ENCODE measurements around the gene INPP4B. TPM values are rescaled to one million over a fixed set of nuclear protein-coding genes. Genes with fewer than 3 reads are reported as not detected.

Gene INPP4B
- total RNA-seq, 1 experiment from 2014 or later = 17.6 TPM

DNA sequence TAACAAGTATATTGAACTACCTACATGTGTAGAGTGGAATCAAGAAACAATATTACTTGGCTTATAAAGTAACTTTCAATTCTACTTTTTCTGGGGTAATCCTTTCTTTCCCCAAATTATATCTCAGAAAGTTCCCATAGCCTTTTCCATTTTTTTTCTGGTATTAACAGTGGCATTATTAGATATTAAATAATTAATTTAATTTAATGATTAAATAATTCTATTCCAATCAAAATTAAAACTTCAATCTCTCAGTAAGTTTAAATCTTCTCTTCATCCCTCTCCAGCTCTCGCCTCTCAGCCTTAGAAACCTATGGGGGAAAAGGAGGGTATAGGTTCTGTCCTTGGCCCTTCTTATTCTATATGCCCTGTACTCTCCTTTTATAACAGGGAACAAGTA lies 262.4 kb downstream of the INPP4B start:
- CTCF ChIA-PET = interaction anchor here (0.6 kb wide), 1 partner anchor 12 kb away, joined by 3 read pairs; no protein-coding TSS in a partner anchor
- Mint-ChIP-seq H3K4me3 (ENCODE audit: unreplicated experiment) (no peak overlapping the region), H3K27ac (ENCODE audit: low read depth, unreplicated experiment) (no peak overlapping the region), H3K36me3 (ENCODE audit: insufficient read depth, unreplicated experiment) (no peaks in the 10 kb centered on the region), H3K4me1 (ENCODE audit: insufficient read depth, unreplicated experiment) (peaks cover 5% of the 10 kb centered on the region), H3K27me3 (ENCODE audit: insufficient read depth, unreplicated experiment) (no peaks in the 10 kb centered on the region), H3K9me3 (ENCODE audit: unreplicated experiment) (no peaks in the 10 kb centered on the region)
- TF ChIP-seq, protein P1, sequence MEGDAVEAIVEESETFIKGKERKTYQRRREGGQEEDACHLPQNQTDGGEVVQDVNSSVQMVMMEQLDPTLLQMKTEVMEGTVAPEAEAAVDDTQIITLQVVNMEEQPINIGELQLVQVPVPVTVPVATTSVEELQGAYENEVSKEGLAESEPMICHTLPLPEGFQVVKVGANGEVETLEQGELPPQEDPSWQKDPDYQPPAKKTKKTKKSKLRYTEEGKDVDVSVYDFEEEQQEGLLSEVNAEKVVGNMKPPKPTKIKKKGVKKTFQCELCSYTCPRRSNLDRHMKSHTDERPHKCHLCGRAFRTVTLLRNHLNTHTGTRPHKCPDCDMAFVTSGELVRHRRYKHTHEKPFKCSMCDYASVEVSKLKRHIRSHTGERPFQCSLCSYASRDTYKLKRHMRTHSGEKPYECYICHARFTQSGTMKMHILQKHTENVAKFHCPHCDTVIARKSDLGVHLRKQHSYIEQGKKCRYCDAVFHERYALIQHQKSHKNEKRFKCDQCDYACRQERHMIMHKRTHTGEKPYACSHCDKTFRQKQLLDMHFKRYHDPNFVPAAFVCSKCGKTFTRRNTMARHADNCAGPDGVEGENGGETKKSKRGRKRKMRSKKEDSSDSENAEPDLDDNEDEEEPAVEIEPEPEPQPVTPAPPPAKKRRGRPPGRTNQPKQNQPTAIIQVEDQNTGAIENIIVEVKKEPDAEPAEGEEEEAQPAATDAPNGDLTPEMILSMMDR (IDR thresholded peaks at IDR 0.05; ENCODE audit: unreplicated experiment) = no peak
- intact Hi-C loops (cut with micrococcal nuclease) = no loop called here
- POLR2A ChIA-PET = no interaction called here
- DNase-seq (ENCODE audit: unreplicated experiment) = no peak
- BruUV-seq (replicated peaks) = no TSS peak

DNA sequence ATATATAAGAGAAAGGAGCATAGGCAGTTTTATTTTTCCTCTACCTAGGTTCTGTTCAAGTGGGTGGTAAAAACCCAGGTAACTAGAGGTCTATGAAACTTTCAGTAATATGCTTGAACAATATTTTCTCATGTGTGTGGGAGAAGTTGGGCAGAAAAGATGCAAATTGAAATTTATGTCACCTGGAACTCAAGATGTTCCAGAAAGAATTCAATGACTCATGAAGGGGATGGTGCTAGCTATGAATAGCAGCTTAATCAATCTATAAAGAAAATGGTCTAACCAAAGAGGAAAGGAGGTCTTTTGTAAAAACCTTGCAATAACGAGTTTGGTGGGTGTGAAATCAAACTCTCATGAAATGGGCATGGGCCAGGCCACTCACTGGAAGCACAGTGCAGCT lies 263.8 kb downstream of the INPP4B start:
- H3K4me1 Mint-ChIP-seq (ENCODE audit: insufficient read depth, unreplicated experiment) = peaks cover 5% of the 10 kb centered on the region
- ChIA-PET CTCF (interaction anchor here (0.7 kb wide), 1 partner anchor 474 kb away, joined by 3 read pairs; no protein-coding TSS in a partner anchor), POLR2A (interaction anchor here (0.7 kb wide), 2 partner anchors 184 to 1235 kb away, joined by 3 to 8 read pairs; no protein-coding TSS in a partner anchor)
- no TSS peak for BruUV-seq (replicated peaks)
- no peak overlapping the region for H3K27ac Mint-ChIP-seq (ENCODE audit: low read depth, unreplicated experiment)
- no peaks in the 10 kb centered on the region for H3K36me3 Mint-ChIP-seq (ENCODE audit: insufficient read depth, unreplicated experiment)
- H3K27me3 Mint-ChIP-seq (ENCODE audit: insufficient read depth, unreplicated experiment) = no peaks in the 10 kb centered on the region
- no peak for DNase-seq (ENCODE audit: unreplicated experiment)
- no peak overlapping the region for H3K4me3 Mint-ChIP-seq (ENCODE audit: unreplicated experiment)
- intact Hi-C loops (cut with micrococcal nuclease) = no loop called here
- TF ChIP-seq, protein P1 (IDR thresholded peaks at IDR 0.05; ENCODE audit: unreplicated experiment) = no peak
- H3K9me3 Mint-ChIP-seq (ENCODE audit: unreplicated experiment) = no peaks in the 10 kb centered on the region

DNA sequence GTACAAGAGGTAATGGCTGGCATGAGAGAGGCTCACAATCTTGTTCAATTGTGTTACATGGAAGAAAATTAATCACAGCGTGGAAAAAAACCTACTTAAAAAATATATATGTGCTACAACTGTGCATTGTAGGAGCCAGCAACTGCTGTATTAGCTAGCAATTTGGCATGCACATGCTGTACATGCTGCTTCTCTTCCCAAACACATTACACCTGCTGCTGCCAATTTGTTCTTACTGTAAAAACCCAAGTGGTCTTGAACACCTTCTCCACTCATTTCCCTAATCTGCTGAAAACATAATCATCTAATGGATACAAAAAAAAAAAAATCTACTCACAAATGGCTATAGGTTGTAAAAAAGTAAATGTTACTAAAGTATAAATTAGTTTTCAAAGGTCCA lies 264.2 kb downstream of the INPP4B start:
- no peak for DNase-seq (ENCODE audit: unreplicated experiment)
- Mint-ChIP-seq H3K27me3 (ENCODE audit: insufficient read depth, unreplicated experiment) (no peaks in the 10 kb centered on the region), H3K9me3 (ENCODE audit: unreplicated experiment) (no peaks in the 10 kb centered on the region), H3K4me3 (ENCODE audit: unreplicated experiment) (no peak overlapping the region), H3K36me3 (ENCODE audit: insufficient read depth, unreplicated experiment) (no peaks in the 10 kb centered on the region), H3K4me1 (ENCODE audit: insufficient read depth, unreplicated experiment) (peaks cover 5% of the 10 kb centered on the region), H3K27ac (ENCODE audit: low read depth, unreplicated experiment) (no peak overlapping the region)
- intact Hi-C loops (cut with micrococcal nuclease) = no loop called here
- ChIA-PET CTCF (no interaction called here), POLR2A (interaction anchor here (0.7 kb wide), 2 partner anchors 184 to 1235 kb away, joined by 3 to 8 read pairs; no protein-coding TSS in a partner anchor)
- BruUV-seq (replicated peaks) = no TSS peak
- TF ChIP-seq, protein P1 (IDR thresholded peaks at IDR 0.05; ENCODE audit: unreplicated experiment) = no peak

DNA sequence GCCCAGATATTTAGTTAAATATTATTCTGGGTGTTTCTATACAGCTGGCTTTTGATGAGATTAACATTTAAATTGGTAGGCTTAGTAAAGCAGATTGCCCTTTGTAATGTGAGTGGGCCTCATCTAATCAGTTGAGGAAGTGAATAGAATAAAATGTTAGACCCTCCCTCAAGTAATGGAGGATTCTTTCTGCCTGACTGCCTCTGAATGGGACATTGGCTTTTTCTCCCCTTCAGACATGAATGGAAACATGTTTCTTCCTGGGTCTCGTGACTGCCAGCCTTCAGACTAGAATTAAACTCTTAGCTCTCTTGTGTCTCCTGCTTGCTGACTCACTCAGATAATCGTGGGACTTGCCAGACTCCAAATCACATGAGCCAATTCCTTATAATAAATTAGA lies 266.7 kb downstream of the INPP4B start:
- POLR2A ChIA-PET = no interaction called here
- no peaks in the 10 kb centered on the region for H3K27me3 Mint-ChIP-seq (ENCODE audit: insufficient read depth, unreplicated experiment)
- H3K27ac Mint-ChIP-seq (ENCODE audit: low read depth, unreplicated experiment) = no peak overlapping the region
- H3K4me1 Mint-ChIP-seq (ENCODE audit: insufficient read depth, unreplicated experiment) = no peaks in the 10 kb centered on the region
- H3K4me3 Mint-ChIP-seq (ENCODE audit: unreplicated experiment) = no peak overlapping the region
- intact Hi-C loops (cut with micrococcal nuclease) = no loop called here
- no peaks in the 10 kb centered on the region for H3K9me3 Mint-ChIP-seq (ENCODE audit: unreplicated experiment)
- DNase-seq (ENCODE audit: unreplicated experiment) = no peak
- TF ChIP-seq, protein P1 (IDR thresholded peaks at IDR 0.05; ENCODE audit: unreplicated experiment) = no peak
- BruUV-seq (replicated peaks) = no TSS peak
- no peaks in the 10 kb centered on the region for H3K36me3 Mint-ChIP-seq (ENCODE audit: insufficient read depth, unreplicated experiment)
- CTCF ChIA-PET = interaction anchor here (0.5 kb wide), 1 partner anchor 150 kb away, joined by 3 read pairs; no protein-coding TSS in a partner anchor
